IPS DF 19.7 (cell line): Measurements from ENCODE around the gene FAM114A1.

ENCODE experiments used
- DNase-seq: peaks from one replicate; pipeline ENCODE4 v3.0.0-alpha.2; 2013; ENCODE audit warnings: low read depth, low spot score

Gene FAM114A1

DNA sequence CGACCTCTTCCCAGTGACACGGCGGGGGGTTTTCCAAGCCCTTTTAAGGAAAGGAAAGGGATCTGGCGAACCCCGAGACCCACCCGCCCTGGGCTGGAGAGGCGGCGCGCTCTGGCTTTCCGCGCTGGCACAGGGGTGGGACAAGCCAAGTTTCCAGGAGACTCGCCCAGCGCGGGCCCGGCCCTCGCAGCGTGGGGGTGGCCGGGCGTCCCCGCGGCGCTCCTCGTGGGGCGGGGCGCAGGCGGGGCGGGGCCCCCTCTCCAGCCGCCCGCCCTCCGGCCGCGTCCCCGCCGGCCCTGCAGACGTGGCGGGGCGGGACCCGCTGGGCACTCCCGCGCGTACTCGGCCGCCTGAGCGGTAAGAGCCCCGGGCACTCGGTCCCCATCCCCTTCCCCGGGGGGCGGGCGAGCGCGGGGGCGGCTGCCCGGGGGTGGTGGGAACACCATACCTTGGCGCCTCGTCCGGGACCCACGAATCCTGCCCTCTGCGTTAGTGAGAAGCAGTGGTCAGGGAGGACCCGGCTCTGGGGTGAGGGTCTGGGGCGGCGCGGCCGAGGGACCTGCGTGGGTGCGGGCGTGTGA, at the start of gene FAM114A1:
Gene FAM114A1, plus strand, starts transcription at position 329 of the 581 bp plus-strand sequence. CDS start 10,273 bp downstream, outside the sequence.
- DNase-seq = no peak

DNA sequence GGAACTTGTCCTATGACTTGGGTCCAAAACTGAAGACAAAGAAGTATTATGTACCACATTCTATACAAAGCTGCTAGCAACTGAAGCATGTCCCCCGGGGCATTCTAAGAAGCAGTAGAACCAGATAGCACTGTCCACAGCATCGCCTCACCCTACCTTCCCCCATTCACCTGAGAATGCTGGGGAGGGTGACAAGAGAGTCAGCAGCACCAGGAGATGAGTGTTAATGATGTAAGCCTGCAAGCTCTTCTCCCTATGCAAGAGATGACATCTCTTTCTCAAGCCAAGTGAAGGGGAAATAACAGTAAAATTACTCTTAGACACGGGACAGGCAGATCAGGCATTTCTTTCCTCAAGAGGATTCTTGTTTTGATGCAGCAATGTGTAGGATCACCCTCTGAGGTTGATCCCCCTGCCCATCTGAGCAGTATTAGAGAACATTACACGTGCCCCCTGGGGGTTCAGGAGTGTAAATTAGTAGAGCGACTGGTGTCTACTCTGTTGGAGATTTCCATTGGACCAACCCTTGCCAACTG, 49.1 kb upstream of the FAM114A1 start:
- DNase-seq = no peak

DNA sequence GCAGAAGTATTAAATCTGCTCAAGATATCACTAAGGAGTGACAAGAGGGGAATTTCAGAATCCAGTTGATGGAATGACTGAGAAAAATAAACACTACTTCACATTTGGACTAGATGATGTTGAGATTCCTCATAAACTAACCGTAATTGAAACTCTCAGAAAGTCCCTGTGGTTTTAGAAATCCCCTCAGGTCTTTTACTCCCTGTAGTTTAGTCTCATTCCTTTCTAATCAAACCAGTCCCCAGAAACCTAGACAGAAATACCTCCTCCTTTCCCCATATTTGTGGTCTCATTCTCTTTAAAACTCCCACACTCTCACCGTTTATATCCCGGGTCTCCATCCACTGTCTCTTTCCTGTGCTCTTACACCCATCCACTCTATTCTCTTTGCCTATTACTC, 48.0 kb upstream of the FAM114A1 start:
- no peak for DNase-seq

DNA sequence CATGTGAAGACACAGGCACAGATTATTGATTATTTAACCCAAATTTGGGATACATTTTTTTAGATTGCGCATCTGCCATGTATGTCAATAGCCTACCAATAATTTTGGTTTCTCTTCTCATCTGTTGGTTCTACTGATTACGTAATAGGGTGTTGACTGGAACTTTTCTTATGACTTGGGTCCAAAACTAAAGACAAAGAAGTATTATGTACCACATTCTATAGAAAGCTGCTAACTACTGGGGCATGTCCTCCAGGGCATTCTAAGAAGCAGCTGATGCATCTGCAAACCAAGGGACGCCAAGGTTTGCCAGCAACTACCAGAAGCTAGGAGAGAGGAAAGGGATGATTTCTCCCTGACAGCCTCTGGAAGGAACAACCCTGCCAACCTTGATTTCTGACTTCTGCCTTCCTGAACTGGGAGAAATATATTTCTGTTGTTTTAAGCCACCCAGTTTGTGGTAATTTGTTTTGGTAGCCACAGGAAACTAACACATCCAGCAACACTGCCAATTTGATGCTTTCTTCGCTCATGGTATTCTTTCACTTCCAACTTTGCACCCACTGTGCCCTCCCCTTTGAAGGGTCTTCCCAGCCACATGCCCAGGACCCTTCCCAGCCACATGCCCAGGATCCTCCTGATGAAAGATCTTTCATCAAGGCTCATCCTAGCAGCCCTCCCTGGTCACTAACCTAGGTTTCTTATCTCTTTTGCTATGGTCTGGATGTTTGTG, 47.1 kb upstream of the FAM114A1 start:
- DNase-seq = no peak

DNA sequence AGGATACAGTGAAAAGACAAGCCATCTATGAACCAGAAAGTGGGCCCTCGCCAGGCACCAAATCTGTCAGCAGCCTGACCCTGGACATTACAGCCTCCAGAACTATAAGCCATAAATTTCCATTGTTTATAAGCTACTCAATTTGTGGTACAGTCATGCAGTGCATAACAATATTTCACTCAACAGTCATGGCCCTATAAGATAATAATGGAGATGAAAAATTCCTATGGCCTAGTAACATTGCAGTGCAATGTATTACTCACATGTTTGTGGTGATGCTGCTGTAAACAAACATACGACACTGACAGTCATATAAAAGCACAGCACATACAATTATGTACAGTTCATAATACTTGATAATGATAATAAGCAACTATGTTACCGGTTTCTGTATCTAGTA, 45.9 kb upstream of the FAM114A1 start:
- DNase-seq = no peak

DNA sequence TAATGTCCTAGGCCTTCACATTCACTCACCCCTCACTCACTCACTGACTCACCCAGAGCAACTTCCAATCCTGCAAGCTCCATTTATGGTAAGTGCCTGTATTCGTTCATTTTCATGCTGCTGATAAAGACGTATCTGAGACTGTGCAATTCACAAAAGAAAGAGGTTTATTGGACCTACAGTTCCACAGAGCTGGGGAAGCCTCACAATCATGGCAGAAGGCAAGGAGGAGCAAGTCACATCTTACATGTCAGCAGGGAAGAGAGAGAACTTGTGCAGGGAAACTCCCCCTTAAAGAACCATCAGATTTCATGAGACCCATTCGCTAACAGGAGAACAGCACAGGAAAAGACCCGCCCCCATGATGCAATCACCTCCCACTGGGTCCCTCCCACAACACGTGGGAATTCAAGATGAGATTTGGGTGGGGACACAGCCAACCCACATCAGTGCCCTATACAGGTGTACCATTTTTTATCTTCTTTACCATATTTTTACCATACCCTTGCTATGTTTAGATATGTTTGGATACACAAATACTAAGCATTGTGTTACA, 44.8 kb upstream of the FAM114A1 start:
- no peak for DNase-seq

GRCh38 chr4:38823766-38824165, 43.8 kb upstream of the FAM114A1 start:
- no peak for DNase-seq

GRCh38 chr4:38829237-38829636, 38.4 kb upstream of the FAM114A1 start:
- no peak for DNase-seq

DNA sequence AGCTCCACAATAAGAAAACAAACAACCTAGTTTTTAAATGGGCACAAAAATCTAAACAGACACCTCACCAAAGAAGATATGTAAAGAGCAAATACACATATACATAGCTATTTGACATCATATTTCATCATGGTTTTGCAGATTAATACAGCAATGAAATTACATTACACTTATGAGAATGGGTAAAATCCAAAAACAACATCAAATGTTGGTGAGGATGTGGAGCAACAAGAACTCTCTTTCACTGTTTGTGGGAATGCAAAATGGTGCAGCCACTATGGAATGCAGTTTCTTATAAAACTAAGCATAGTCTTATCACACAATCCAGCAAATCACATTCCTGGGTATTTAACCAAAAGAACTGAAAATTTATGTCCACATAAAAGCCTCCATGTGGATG, 36.0 kb upstream of the FAM114A1 start:
- no peak for DNase-seq

GRCh38 chr4:38832206-38832605, 35.4 kb upstream of the FAM114A1 start:
- no peak for DNase-seq

- DNase-seq = no peak
Measured at GRCh38 chr4:38832624-38833528, 34.7 kb upstream of the FAM114A1 start.

- no peak for DNase-seq
Measured at GRCh38 chr4:38834570-38834969, 33.0 kb upstream of the FAM114A1 start.

DNA sequence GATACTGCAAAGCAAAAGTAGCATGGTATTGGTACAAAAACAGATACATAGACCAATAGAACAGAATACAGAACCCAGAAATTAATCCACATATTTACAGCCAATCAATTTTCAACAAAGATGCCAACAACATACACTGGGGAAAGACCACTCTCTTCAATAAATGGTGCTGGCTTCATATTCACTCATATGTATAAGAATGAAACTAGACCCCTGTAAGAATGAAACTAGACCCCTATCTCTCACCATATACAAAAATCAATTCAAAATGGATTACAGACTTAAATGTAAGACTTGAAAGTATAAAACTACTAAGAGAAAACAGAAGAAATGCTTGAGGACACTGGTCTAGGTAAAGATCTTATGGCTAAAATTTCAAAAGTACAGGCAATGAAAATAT, 30.3 kb upstream of the FAM114A1 start:
- no peak for DNase-seq

DNA sequence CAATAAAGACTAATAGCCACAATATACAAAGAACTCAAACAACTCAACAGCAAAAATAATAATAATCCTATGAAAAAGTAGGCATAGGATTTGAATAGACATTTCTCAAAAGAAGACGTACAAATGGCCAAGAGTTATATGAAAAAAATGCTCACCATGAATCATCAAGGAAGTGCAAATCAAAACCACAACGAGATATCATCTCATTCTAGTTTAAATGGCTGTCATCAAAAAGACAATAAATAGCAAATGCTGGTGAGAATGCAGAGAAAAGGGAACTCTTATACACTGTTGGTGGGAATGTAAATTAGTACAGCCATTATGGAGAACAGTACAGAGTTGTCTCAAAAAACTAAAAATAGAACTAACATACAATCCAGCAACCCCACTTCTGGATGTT, 29.8 kb upstream of the FAM114A1 start:
- no peak for DNase-seq

GRCh38 chr4:38842994-38843393, 24.6 kb upstream of the FAM114A1 start:
- DNase-seq = no peak

GRCh38 chr4:38846015-38846414, 21.6 kb upstream of the FAM114A1 start:
- no peak for DNase-seq

- no peak for DNase-seq
Measured at GRCh38 chr4:38855466-38855865, 12.1 kb upstream of the FAM114A1 start.

DNA sequence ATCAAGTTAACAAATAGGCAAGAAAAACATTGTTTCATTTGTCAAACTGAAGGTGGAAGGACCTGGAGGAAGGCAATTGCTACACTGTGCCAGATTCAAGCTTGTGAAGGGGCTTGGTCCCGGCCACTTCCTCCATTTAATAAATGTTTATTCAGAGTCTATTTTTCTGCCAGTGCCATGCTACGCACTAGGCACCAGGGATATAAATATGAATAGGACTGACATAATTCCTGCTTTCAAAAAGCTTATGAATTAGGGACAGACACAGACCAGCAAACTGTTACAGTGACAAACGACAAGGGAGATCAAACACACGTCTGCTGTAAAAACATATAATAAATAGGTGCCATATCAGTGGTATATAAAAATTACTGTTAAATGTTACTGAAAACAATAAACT, 11.6 kb upstream of the FAM114A1 start:
- DNase-seq = no peak

DNA sequence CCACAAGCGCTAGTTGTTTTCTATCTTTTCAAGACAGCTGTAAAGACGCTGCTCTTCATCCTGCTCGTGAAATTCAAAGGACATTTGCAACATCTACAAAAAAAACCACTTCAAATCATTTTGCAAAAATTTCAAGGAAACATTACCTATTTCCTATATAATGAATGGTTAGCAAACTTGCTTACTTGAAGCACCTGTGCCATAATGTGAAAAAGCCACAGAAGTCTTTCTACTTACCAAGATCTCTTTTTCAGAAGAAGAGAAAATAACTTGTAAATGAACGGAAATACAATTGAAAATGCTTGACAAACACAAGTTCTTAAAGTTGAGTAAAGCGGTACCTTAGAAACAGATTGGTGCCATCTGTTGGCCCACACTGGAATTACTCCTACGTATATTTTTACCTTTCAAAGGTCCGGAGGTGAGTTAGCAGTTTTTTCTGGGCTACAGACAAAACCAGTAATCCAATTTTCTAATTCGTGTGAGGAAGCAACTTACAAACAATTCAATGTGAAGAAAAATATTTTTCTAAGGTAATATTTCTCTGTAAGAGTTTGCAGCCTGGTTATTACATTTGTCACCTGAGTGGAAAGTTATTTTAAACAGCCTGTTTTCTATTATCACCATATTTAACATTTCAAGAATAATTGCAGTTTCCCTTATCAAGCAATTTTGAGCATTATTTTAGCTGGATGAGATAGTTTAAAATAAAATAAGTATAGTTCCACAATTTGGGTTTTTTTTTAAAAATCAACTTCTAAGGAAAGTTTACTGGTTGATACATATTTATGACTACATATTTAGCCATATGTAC, 10.9 kb upstream of the FAM114A1 start, which contains the start of gene TLR6:
Gene TLR6, minus strand, starts transcription at position 294 of the 814 bp plus-strand sequence. CDS start 27,344 bp downstream, outside the sequence.
- DNase-seq = no peak

DNA sequence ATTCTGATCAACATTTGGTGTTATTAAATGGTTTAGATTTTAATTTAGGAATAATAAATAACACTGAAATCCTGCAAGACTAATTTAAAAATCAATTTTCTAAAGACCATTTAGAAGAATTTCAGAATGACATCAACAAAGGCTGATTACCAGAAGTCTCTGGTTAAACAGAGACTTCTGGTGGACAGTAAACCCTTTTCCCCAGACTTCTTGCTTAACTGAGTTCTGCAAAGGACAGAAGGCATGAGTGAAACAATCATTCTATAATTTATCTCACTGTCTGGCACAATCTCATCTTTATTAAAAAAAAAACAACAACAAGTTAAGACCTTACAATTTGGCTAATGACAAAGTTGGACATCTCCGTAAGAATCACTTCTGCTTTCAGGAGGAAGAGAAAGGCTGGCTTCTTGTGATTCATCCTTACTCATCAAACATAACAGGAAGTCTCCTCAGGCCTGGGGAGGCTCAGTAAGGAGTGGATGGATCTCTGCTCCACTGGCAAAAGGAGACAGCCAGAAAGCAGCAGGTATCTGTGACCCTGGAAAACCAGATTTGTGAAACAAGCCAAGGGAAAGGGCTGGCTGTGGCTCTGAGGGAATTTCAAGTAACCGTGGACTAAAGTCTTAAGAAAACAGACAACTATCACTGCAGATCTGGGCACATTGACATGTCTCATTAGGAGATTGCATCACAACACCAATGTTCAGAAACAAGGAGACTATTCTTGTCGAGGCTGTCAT, 10.1 kb upstream of the FAM114A1 start:
- DNase-seq = no peak
